T-helper 1 cell treated with Interleukin-12 subunit alpha and Interleukin-12 subunit beta and Interleukin-4 antibody, amounts not matched to agents 30 μg/mL and 1 μg/mL, for 36 hours (primary cell): ENCODE measurements around the gene AFAP1.
A peak's percentile ranks its signal among the peaks of the same experiment; 100 is the strongest.

Experiments used
- H3K27ac Mint-ChIP-seq: one replicate; pipeline ENCODE4 v1.8.0; 2021; ENCODE audit warnings: mild to moderate bottlenecking, mixed read lengths
- H3K27me3 Mint-ChIP-seq: one replicate; pipeline ENCODE4 v1.8.0; 2021; ENCODE audit warnings: low read depth, mixed read lengths
- H3K36me3 Mint-ChIP-seq: one replicate; pipeline ENCODE4 v1.8.0; 2021; ENCODE audit warnings: low read depth, mixed read lengths
- H3K4me1 Mint-ChIP-seq: one replicate; pipeline ENCODE4 v1.8.0; 2021; ENCODE audit warnings: low read depth, mixed read lengths
- H3K4me3 Mint-ChIP-seq: one replicate; pipeline ENCODE4 v1.8.0; 2021; ENCODE audit warnings: mild to moderate bottlenecking, moderate library complexity, mixed read lengths
- H3K9me3 Mint-ChIP-seq: one replicate; pipeline ENCODE4 v1.8.0; 2021; ENCODE audit warnings: mixed read lengths

AFAP1 gene

DNA sequence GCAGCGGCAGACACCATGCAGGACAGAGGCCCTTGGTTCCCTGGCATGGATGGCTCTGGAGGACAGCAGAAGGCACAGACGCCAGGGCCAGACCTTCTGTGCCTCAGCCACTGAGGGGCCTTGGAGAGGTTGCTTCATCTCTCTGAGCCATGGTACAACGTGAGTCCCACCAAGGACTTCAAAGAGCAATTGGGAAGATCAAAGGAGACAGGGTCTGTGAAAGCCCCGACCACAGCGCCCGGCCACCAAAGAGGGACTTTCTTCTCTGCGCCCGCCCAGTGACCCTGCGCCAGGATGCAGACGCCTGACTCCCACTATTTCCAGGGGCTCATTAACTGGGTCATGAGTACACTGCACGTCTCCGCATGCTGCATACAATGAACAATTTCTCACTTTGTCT is 174.0 kb downstream of the AFAP1 start:
- no peaks in the 10 kb centered on the region for H3K9me3 Mint-ChIP-seq
- H3K36me3 Mint-ChIP-seq = no peaks in the 10 kb centered on the region
- H3K27ac Mint-ChIP-seq = no peak overlapping the region
- H3K27me3 Mint-ChIP-seq = no peaks in the 10 kb centered on the region
- H3K4me3 Mint-ChIP-seq = no peak overlapping the region
- peaks cover 13% of the 10 kb centered on the region for H3K4me1 Mint-ChIP-seq

DNA sequence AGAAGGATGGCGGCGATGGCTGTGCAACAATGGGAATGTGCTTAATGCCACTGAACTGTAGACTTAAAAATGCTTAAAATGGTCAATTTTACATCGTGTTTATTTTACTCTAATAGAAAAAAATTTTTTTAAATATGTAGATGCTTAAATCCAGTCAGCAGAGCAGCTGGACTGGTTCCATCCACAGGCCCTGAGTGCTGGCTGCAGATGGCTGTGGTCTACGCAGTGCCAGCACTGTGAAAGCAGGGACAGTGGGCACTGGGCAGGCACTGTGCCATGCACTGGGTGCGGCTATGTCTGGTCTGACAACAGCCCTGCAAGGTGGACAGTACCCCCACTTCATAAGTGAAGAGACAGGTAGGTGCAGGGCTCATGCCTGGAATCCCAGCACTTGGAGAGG is 175.2 kb downstream of the AFAP1 start:
- H3K9me3 Mint-ChIP-seq = no peaks in the 10 kb centered on the region
- H3K27ac Mint-ChIP-seq = no peak overlapping the region
- no peaks in the 10 kb centered on the region for H3K36me3 Mint-ChIP-seq
- no peak overlapping the region for H3K4me3 Mint-ChIP-seq
- H3K27me3 Mint-ChIP-seq = no peaks in the 10 kb centered on the region
- H3K4me1 Mint-ChIP-seq = peaks cover 10% of the 10 kb centered on the region

DNA sequence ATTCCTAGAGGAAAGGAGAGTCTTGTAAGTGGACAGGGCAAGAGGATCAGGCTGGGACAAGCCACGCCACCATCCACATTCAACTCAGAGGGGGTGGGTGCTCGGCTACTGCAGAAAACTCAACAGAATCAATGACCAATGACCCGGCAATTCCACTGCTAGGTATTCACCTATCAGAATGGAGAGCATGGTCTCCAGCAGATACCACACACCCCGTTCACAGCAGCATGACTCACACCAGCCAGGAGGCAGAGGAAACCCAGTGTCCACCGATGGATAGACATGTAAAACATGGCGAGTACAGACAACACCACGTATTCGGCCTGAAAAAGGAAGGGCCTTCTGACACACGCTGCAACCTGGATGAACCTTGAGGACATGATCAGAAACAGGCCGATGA is 175.9 kb downstream of the AFAP1 start:
- Mint-ChIP-seq H3K4me1 (peaks cover 14% of the 10 kb centered on the region), H3K36me3 (no peaks in the 10 kb centered on the region), H3K27me3 (no peaks in the 10 kb centered on the region), H3K27ac (no peak overlapping the region), H3K9me3 (no peaks in the 10 kb centered on the region), H3K4me3 (no peak overlapping the region)

DNA sequence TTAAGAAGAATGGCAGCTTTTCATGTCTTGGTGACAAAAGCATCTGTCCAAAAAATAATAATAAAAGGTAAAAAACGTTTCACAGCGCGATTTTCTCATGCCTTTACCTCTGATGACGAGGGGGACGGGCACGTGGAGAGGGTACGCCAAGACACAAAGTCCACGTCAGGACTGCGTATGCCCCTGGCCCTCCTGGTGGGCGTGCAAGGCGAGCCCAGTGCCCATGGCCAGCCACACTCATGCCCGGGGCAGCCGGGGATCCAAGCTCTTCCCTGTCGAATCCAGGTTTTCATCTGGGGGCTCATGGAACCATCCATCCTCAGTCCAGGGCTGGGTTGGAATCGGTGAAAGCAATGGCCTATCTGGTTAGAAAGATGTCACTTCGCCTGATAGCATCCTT is 176.6 kb downstream of the AFAP1 start:
- no peaks in the 10 kb centered on the region for H3K36me3 Mint-ChIP-seq
- H3K9me3 Mint-ChIP-seq = no peaks in the 10 kb centered on the region
- H3K27me3 Mint-ChIP-seq = no peaks in the 10 kb centered on the region
- H3K27ac Mint-ChIP-seq = no peak overlapping the region
- H3K4me3 Mint-ChIP-seq = no peak overlapping the region
- H3K4me1 Mint-ChIP-seq = peaks cover 19% of the 10 kb centered on the region

DNA sequence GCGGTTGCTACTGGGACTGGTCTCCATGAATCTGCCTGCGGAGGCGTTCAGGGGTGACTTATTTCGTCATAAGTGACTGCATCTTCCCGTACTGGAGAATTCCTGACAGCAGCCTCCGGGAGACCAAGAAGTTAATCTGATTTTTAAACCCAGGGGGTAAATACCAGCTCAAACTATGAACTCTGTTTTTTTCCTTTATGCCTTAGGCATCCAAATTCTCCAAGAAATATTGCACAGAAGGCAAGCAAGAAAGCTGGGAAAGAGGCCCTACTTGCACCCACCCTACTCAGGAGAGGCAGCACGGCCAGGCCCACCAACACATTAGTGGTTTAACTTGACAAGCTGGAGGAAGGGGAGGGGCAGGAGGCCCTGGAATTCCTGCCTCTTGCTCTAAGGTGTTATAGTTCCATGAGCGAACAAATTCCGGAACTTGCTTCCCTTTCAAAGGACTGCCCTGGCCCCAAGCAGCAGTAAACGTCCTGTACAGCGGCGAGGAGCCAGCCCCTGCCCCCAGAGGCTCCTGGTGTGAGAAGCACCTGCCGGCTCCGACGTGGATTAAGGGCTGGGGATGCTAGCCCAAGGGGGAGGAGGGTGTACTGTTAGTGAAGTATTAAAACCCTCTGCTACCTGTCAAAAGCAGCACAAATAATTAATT is 177.2 kb downstream of the AFAP1 start:
- Mint-ChIP-seq H3K36me3 (no peaks in the 10 kb centered on the region), H3K9me3 (no peaks in the 10 kb centered on the region), H3K4me1 (peaks cover 19% of the 10 kb centered on the region), H3K27me3 (no peaks in the 10 kb centered on the region), H3K27ac (no peak overlapping the region), H3K4me3 (no peak overlapping the region)

DNA sequence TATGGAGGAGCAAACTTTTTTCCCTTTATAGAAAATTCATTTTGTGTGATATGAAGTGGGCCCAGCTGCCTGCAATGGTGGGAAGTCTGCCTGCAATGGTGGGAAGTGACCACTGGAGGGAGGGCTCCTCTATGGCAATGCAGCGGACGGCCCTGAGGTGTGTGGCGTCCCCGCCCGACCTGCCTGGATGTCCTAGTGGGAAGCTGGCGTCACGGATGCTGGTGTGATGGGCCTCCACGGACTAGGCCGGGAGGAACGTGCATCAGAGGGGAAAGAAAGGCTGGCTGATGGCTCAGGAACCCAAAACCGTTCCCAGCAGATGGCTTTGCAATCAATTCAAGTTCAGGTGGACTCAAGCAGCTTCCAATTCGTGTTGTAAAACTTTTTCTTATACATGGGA is 177.9 kb downstream of the AFAP1 start:
- Mint-ChIP-seq H3K27me3 (no peaks in the 10 kb centered on the region), H3K9me3 (no peaks in the 10 kb centered on the region), H3K36me3 (no peaks in the 10 kb centered on the region), H3K27ac (no peak overlapping the region), H3K4me1 (peaks cover 19% of the 10 kb centered on the region), H3K4me3 (no peak overlapping the region)

DNA sequence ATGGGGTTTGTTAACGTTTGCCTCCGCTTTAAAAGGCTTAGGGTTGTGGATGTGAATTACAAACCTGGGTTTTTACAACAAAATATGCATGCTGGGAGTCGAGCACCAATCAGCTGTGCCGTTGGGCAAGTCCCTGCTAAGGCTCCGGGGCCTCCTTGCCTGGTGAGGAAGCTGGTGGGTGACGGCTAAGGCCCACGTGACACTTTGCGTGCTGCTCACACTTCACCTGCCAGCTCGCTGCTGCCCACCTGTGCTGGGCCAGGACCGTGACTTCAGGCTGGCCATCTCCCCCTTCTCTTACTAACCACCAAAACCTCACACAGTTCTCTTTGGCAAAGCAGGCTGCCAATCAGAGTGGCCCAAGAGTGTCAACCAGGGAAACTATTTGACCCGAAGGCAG is 178.3 kb downstream of the AFAP1 start:
- Mint-ChIP-seq H3K27ac (no peak overlapping the region), H3K4me3 (no peak overlapping the region), H3K9me3 (no peaks in the 10 kb centered on the region), H3K27me3 (no peaks in the 10 kb centered on the region), H3K36me3 (no peaks in the 10 kb centered on the region), H3K4me1 (peaks cover 19% of the 10 kb centered on the region)

DNA sequence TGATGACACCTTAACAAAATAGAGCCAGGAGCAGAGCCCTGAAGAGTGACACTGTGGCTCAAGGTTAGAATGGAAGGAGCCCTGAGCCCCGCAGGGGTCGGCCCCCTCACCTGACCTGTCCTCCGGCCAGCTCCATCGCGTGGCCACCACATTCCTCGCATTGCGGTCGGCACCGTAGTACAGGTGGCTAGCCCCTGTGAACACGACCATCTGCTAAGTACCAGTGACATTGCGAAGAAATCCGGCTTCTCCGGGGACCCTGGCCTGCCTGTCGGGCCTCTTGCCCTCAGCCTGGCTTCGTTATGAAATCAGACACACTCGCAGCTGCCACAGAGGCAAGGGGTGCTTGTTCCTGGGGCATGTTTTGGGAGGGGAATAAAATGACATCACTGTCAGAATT is 179.0 kb downstream of the AFAP1 start:
- H3K4me3 Mint-ChIP-seq = no peak overlapping the region
- no peaks in the 10 kb centered on the region for H3K27me3 Mint-ChIP-seq
- H3K36me3 Mint-ChIP-seq = no peaks in the 10 kb centered on the region
- peaks cover 19% of the 10 kb centered on the region for H3K4me1 Mint-ChIP-seq
- no peaks in the 10 kb centered on the region for H3K9me3 Mint-ChIP-seq
- H3K27ac Mint-ChIP-seq = peak overlapping the region; percentile 36

DNA sequence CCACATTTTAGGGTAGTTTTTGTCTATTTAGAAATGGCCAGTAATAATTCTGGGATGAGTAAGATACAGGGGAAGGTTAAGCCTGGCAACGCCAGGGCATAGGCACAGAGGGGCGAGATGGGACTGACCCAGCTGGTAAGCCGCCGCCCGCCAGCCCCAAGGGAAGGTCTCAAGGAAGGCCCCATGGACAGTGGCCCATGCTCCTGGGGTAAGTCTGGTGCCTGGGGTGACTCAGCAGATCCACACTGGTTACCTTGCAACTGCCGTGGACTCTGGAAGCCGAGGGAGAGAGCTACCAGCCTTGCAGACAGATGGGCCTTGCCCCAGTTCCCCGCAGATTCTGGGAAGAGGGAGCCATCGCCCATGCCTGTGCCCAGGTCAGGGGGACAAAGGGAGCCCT is 179.4 kb downstream of the AFAP1 start:
- Mint-ChIP-seq H3K4me1 (peaks cover 19% of the 10 kb centered on the region), H3K4me3 (no peak overlapping the region), H3K27ac (peak overlapping the region; percentile 94), H3K36me3 (no peaks in the 10 kb centered on the region), H3K27me3 (no peaks in the 10 kb centered on the region), H3K9me3 (no peaks in the 10 kb centered on the region)

DNA sequence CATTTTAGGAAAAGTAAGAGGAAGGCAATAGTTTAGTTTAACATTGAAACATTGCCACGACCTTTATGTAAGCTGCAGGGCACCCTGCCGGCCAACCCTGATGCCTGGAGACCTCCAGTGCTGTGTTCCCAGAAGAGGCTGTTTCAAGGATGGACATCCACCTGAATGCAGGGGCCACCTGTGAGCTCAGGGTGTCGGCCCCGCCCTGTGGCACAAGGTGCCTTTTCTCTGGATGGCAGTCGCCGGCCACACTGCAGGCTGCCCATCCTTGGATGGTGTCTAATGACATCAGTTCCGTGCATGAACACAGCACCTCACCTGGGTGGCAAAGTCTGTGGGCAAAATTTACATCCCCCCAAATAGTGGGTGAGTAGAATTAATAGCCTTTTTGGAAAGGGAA is 180.0 kb downstream of the AFAP1 start:
- H3K27ac Mint-ChIP-seq = peak overlapping the region; percentile 94
- H3K36me3 Mint-ChIP-seq = no peaks in the 10 kb centered on the region
- peak overlapping the region; percentile 79 for H3K4me3 Mint-ChIP-seq
- H3K9me3 Mint-ChIP-seq = no peaks in the 10 kb centered on the region
- peaks cover 19% of the 10 kb centered on the region for H3K4me1 Mint-ChIP-seq
- H3K27me3 Mint-ChIP-seq = no peaks in the 10 kb centered on the region

DNA sequence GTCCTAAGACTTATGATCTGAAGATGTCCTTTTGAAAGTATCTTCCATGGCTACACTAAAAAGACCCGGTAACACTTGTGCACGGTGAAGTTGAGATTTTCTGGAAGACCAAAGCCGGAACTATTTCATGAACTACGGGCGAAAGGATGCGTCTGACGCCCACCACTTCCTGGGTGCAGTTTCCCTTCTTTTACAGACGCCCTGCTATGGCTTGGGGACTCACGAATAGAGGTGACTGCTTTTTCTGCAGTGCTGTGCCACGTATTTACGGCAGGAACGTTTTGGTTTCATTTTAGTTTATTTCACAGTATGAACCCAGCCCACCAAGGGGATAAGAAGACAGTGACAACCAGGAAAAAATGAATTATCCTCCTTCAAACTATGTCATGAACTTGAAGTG is 180.4 kb downstream of the AFAP1 start:
- Mint-ChIP-seq H3K27ac (peak overlapping the region; percentile 94), H3K4me3 (peak overlapping the region; percentile 79), H3K9me3 (no peaks in the 10 kb centered on the region), H3K36me3 (no peaks in the 10 kb centered on the region), H3K4me1 (peaks cover 19% of the 10 kb centered on the region), H3K27me3 (no peaks in the 10 kb centered on the region)

DNA sequence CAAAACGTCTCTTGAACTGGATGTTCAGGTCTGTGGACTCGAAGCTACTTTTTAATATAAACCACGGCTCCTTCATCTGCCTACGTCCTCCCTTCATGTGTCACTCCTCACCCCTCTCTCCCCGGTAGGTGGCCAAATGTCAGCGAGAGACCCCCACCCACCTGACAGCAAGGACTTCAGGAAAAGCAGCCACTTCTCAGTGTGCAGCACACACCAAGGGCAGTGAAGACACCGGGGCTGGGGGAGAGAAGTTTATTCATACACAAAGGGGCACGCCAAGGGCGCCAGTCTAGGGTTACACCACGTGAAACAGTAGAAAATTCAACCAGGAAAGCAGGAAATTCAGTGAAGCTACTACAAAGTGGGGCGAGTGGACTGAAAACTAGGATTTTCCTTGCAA is 181.2 kb downstream of the AFAP1 start:
- Mint-ChIP-seq H3K27ac (peak overlapping the region; percentile 72), H3K4me3 (peak overlapping the region; percentile 19), H3K9me3 (no peaks in the 10 kb centered on the region), H3K4me1 (peaks cover 19% of the 10 kb centered on the region), H3K27me3 (no peaks in the 10 kb centered on the region), H3K36me3 (no peaks in the 10 kb centered on the region)

DNA sequence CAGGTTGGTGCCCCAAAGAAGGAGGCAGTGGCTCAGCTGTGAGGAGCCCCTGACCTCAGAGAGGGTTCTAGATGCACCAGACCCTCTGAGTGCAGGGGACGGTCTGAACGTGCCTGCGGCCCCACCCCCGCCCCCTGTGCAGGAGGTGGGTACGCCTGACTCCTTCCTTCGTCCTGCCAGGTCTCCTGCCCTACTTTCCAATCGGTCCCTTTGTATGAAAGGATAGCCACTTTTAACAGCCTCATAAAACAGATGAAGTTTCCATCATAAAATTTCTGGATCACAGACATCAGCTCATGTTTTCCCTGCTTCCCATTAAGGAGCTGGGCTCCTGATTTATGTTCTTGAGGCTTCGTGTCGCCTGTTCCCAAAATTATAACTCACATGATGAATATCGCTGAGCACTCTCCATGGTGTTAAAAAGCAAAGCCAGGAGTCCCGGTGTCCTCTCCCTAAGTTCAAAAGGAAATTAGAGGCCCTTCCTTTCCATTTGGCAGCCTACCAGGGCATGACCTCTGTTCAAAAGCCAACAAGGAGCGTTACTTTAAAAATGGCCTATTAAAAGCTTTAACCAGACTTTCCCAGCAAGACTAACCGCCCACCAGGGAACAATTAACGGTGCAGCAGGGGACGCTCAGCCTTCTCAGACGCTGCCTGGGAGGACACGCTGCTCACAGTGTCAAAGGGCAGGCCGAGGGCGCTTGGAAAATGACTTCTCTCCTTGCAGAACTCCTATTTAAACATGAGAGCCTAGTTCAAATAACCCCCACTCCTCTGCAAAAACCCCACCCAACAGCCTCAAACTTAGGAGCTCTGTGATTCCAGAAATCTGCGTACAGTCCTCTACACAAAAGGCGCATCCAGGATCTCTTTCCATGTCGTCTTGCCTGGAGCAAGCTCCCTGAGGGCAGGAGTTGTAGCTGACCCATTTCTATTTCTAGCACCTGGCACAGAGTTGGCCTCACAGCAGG is 181.9 kb downstream of the AFAP1 start:
- Mint-ChIP-seq H3K9me3 (no peaks in the 10 kb centered on the region), H3K36me3 (no peaks in the 10 kb centered on the region), H3K27me3 (no peaks in the 10 kb centered on the region), H3K27ac (peak overlapping the region; percentile 52), H3K4me1 (peaks cover 19% of the 10 kb centered on the region), H3K4me3 (peak overlapping the region; percentile 19)

DNA sequence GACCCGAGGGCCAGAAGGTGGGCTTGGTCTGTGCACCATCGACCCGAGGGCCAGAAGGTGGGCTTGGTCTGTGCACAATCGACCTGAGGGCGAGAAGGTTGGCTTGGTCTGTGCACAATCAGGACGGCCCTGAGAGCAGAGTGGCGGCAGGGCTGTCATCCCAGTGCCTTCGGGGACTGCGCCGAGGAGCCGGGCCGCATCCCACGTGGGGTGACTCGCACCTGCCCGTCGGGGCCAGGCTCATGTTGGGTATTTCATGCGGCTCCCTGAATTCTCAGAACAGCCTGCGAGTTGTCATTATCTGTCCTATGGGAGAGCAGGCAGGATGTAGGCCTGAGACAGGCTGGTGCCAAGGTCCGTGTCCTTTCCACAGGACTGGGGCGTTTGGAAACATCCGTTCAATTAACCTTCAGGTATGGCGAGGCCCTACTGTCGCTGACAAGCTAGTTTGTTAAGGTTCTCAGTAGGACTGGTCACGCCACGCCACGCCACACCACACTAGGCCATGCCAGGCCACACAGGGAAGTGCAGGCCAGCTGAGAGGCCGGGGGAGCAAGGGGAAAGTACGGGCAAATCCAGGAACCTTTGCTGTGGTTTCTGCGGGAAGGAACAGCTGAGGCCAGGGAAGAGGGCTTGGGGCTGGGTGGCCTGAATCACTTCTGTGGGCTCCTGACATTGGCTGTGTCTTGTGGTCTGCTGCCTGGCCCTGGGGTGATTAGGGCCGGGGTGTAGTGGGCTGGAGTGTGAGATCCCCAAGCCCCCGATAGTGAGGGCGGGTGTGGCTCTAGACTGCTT is 182.9 kb downstream of the AFAP1 start:
- Mint-ChIP-seq H3K27me3 (no peaks in the 10 kb centered on the region), H3K4me3 (no peak overlapping the region), H3K4me1 (peaks cover 18% of the 10 kb centered on the region), H3K9me3 (no peaks in the 10 kb centered on the region), H3K36me3 (no peaks in the 10 kb centered on the region), H3K27ac (no peak overlapping the region)
